Germinal center (tissue), 1 donor: ENCODE measurements around the gene ZMIZ1.
A peak's percentile ranks its signal among the peaks of the same experiment; 100 is the strongest.

ENCODE experiments used
- DNase-seq: peaks from one replicate; pipeline ENCODE4 v3.0.0; 2012; ENCODE audit warnings: mixed read lengths, low spot score

ZMIZ1 gene

DNA sequence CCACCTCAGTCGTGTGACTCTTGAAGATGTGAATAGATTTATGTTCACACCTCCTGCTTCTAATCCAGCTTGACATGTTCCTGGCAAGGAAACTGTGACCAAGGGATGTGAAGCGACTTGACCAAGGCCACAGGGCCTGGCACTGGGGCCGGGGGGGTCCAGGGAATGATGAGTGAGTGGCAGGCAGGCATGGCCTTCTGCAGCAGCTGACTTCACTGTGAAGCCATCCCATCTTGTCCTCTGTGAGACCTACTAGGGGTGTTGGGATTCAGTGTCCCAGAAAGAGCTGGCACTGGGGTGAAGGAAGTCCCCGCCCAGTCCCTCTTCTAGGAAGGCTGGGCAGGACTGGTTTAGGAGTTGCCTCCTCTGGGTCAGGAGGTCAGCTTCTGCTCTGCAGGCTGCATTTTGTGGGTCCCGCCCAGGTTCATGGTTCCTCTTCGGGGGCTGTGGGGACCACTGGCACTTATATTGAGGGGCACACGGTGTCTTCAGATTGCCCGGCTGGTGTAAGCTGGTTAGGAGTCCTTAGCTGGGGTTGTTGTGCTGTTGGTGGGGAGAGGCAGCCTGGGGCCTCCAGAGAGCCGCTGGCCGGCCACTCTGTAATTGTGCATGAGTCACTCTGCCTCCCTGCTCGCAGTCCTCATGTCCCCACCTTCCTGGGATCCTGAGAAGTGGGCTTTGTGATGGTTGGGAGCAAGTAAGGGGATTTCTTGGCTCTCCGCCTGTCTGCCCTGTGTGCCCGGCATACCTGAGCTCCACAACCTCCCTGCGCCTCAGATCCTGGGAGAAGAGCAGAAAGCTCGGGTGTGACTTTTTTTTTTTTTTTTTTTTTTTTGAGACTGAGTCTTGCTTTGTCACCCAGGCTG, 11.0 kb downstream of the ZMIZ1 start:
- no peak for DNase-seq

DNA sequence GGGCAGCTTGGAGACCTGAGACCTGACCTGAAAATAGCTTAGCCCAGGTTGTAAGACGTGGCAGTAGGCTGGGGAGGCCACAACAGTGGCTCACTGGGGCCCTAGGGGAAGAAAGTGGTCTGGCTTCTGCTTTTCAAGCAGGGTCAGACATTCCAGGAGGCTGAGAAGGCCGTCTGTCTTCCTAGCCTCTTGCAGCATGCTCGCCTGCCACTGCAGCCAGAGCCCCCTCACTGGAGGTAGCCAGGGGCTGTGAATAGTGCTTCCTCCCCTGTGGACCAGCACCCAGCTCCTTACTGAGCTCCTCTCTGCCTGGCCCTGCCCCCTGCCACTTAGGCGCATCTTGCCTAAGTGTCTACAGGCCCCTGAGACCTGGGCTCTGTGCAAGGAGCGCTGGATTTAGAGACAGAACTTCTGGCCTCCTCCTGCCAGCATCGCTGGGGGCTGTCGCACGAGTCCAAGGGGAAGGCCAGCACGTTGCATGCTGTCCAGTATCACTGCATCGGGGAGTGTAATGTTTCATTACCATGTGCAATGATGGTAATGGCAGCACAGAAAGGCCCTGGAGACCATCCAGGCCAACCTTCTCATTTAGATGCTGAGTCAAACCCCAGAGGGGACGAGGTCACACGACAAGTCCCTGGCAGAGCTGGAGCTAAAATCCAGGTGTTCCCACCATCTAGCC, 12.7 kb downstream of the ZMIZ1 start:
- DNase-seq, result no peak

DNA sequence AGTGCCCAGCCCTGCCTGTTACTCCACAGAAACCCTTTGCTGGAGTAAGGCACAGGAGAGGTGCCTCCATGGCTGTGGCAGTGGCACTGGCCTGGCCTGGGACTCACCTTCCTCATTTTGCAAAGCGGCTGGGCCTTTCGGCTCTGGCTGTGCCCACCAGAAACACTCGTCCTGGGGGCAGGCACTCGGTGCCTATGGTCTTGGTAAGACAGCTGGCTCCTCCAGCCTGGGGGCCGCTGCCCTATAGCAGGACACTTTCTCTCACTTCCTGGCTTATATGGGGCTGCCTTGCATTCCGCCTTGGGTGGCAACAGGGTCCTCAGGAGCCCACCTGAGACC, 13.2 kb downstream of the ZMIZ1 start:
- DNase-seq, result no peak

DNA sequence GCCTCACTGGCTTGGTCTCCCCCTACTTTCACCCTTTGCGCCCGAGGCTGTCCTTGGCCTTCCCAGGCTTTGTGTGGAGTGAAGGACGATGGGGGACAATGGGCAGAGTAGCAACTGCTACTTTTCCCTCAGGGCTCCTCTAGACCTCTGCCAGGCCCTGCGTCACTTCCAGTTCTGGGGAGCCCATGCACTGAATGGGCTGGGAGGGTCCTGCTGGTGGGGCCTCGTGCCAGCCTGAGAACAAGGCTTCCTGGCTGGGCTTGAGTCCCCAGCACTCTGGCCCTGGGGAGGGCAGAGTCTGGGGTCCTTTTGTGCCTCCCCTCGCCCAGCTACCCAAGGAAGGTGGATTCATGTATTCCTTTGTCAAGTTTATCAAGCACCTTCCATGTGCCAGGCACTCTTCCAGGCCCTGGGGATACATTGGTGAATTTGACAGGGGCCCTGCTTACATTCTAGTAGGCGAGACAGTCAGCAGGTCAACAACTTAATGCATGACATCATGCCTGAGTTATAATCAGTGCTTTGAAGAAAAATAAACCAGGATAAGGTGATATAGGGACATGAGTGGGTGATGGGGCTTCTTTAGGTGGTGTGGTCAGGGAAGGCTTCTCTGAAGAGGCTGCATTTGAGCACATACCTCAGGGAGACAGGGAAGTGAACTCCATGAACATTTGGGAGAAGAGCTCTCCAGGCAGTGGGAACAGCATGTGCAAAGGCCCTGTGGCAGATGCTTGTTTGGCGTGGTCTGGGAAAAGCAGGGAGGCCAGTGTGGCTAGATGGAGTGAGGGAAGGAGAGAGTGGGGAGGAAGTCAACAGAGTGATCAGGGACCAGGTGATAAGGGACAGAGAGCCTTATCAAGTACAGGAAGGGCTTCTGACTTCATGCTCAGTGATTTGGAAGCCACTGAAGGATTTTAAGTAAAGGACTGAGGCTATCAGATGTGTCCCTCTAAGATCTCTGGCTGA, 14.1 kb downstream of the ZMIZ1 start:
- no peak for DNase-seq

DNA sequence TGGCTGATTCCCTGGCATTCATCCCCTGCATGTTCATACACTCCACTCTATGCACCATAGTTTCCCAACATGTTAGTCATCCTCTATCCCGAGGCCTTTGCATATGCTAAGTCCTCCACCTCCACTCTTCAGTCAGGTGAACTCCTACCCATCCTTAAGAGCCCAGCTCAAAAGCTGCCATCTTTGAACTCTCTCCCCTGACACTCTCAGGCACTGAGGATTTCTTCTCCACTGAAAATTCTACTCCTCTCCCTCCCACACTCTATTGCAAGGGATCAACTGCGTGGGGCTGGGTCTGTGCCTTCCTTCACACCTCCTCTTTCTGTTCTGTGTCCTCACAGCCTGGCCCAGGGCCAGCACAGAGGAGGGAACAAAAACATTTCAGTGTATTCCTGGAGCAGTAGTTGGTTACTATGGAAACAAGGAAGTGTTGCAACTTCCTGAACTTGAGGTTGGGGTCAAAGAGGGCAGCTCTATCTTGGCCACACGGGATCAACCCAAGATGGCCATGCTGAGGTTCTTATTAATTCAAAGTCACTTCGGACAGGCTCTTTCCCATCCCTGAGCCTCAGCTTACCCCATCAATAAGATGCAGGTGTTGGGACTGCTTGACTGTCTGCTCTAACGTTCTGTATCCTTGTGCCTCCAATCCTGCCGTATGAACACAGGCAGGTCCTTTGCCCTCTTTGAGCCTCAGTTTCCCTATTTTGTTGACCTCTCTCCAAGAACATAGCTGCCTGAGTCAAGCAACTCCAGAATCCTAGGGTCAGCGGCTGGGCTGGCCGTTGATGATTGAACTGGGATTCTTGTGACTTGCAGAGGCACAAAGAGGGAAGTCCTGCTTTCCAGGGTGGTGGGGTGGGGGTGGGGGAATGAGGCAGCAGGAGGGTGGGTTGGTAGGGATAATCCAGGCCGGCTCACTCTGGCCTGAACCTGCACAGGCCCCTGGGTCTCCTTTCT, 15.5 kb downstream of the ZMIZ1 start:
- DNase-seq, result peak; percentile 56

DNA sequence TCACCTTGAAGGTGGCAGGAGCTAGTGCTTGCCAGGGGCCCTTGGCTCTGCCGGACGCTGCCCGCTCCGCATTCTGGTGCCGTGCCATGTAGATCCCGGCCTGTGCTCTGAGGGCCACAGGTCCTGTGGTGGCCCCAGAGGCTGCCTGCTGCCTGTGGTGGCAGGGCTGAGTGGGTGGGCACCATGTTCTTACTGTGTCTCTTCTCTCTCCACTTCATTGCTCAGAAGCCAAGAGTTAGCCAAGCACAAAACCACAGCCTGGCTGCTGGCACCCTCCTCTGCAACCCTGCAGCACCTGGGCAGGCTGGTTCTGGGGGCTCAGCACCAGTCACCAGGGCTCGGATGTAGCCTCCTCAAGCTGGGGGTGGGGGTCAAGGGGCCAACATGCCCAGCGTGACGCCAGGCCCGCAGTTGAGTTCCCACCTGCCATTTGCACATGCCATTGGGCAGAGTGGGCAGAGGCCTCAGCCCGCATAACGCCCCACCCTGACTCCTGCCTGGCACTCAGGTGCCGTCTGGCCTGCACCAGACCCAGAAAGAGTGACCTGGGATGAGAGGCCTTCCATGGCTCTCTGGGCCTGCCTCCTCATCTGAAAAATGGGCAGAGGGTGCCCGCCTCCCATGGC, 16.3 kb downstream of the ZMIZ1 start:
- DNase-seq, result peak; percentile 88

DNA sequence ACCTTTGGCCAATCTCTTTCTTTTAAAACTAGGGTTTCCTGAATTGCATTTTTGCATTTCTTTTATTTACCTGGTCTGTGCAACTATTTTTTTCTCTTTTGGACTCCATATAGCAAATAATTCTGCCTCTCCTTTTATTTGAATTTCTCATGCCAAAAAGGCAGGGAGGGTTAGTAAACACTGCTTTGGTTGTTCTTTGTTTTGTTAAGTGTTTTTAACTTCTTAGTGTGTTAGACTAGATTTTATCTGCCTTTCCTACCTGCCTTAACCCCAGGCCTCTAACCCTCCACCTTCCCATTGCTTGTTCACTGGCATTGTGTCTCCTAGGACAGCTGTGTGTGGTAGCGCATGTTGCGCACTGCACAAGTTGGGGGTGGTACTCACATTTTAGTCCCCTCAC, 18.1 kb downstream of the ZMIZ1 start:
- DNase-seq, result no peak

DNA sequence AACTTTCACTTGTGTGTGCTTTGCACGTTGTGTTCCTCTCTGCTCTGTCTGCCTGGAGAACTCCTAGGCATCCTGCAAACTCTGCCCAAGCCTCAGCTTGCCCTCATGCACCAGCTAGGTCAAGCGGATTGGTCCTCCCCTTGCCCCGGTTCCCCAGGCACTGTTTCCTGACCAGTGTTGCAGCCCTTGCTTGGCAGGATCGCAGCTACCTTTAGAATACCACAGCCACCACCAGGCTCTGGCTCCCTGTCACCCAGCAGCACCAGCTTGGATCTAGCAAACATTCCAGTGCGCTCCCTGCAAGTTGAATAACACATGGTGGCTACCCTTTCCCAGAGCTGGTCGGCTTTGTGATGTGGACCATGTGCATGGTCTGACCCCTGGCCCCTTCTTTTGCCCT, 19.0 kb downstream of the ZMIZ1 start:
- DNase-seq, result no peak

DNA sequence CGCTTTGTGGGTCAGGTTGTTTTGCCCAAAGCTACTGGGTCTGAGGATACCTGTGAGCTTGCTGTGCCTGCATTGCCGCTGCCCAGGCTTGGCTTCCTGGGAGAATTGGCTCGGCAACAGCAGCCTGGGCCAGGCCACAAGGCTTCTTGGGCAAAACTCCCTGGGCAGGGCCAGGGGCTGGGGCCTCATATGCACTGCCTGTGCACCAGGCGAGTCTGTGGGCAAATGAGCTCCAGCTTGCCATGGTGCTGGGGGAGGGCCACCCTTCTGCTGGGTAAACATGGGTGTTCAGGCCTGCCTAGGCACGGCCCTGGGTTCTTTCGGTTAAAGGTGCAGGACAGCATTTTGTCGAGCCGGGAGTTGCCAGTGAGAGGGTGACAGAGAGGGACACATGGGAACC, 19.4 kb downstream of the ZMIZ1 start:
- DNase-seq, result no peak

DNA sequence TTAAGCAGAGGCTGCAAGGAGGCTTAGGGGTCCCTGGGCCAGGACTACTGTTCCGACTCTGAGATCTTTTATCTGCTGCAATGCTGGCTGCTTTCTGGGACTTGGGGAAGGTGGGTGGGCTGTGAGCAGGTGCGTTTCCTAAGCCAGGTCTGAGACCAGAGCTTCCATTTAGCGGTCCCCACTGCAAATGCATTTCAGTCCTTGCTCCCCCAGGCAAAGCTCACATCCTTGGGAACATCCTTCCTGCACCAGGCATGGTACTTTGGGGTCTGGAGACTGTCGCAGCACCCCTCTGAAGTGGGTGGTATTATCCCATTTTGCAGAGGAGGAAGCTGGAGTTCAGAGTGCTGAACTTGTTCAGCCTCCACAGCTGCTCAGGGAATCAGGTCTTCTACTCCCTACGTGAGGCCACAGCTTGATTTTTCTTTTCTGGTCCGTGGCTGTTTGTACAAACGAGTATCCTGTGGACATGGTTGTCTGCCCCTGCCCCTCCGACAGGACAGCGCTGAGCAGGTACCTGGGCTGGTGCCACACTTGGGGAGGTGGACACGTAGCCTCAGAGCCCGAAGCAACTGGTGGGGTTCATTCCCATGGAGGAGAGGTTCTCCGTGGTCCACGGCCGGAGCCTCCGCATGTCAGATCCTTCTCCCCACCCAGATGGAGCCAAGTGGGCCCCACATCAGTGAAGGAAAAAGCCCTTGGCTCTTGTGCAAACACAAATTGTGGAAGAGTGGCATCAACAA, 20.0 kb downstream of the ZMIZ1 start:
- DNase-seq, result no peak

DNA sequence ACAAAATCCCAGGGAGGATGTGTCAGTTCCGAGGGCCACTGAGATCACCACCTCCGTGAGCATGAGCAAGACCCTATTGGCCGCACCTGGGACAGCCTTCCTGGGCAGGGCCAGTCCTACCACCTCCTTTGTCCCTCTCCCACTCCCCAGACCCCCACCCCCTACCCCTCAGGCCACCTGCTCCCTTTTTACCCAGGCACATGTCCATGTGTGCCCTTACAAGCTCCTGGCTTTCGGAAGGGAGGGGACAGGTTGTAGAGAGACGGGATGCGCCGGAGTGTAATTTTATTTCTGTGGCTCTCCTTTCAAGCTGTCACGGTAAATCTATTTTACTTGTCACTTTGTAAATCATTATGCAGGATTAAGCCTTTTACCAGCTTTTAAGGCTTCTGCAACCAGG, 20.9 kb downstream of the ZMIZ1 start:
- no peak for DNase-seq

DNA sequence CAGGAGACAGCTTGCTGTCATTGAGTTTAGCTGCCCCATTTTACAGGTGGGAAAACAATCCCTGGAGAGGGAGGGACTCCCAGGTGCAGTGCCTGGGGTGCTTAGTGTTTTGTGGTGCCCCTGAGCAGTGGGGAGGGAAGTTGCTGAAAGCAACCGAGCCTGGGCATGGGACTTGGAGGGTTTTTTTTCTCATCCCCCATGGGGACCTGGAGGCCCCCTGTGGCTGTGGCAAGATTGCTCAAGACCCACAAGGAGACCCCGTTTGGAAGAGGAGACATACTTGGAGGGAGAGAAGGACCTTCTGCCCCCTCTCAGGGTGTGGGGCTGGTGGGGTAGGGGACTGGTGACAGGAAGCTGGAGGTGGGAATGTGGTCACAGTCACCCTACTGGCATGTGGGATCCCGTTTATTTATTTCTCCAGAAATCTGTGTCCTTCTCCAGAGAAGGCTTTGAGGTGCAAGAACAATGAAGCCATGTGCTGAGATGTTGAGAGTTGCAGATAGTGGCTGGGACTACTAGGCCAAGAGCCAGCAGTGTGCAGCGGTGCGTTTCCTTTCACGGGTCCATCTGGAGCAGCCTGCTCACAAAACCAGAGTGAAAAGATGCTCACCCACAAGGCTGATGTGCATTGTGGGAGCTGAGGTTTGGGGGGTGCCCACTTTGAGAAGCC, 21.5 kb downstream of the ZMIZ1 start:
- DNase-seq, result no peak

DNA sequence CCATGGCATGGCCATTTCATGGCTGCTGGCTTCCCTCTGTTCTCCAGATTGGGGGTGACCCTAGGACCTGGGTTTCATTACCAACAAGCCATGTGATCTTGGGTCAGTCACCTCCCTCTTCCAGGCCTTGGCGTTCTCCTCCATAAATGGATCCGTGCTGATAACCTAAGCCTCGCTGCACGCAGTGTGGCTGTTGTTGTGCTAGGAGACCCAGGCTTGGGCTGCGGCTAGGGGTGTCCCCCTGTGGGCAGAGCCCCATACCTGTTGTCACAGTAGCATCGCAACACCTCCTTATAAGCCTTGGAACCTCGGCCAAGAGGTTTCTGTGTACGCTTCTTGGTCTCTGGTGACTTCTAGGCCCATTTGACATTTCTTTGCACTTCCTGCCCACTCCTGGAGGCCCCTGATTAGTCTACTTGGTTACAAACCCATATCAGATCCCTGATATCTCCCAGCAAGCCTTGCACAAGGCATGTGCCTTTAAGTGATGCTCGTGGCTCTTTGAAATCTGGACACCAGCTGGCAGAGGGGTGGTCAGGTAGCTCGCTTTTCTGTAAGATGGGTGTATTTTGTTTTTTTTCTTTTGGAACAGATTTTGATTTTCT, 23.6 kb downstream of the ZMIZ1 start:
- no peak for DNase-seq

DNA sequence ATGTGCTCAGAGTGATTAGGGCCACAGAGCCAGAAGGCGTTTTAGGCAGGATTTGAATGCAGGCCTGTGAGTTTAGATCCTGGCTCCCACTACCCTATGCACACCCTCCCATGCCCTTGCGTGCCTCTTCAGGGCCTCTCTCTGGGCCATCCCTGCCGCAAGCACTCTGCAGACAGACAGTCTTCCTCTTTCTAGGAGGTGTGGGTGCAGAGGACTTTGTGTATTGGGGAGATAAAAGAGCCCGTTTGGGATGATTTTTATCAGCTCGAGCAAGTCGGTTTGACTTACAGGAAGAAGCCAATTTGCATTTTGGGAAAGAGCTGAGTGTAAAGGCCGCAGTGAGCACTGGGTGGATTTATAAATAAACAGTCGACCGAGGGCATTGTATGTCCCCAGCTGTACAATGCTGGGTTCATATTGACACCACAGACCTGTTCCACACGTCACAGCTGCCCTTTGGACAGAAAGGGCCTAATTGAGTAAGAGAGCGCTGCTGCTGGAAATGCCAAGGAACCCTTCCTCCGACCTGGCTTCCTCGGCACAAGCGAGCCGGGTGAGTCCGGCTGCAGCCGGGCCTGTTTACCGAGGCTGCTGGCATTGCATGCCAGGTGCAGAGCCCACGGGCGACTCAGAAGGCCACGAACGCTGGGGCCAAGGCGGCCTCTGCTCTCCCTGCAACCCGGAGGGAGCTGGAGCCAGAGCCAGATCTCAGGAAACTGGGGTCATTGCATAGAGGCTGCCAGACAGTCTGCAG, 25.1 kb downstream of the ZMIZ1 start:
- peak; percentile 58 for DNase-seq

DNA sequence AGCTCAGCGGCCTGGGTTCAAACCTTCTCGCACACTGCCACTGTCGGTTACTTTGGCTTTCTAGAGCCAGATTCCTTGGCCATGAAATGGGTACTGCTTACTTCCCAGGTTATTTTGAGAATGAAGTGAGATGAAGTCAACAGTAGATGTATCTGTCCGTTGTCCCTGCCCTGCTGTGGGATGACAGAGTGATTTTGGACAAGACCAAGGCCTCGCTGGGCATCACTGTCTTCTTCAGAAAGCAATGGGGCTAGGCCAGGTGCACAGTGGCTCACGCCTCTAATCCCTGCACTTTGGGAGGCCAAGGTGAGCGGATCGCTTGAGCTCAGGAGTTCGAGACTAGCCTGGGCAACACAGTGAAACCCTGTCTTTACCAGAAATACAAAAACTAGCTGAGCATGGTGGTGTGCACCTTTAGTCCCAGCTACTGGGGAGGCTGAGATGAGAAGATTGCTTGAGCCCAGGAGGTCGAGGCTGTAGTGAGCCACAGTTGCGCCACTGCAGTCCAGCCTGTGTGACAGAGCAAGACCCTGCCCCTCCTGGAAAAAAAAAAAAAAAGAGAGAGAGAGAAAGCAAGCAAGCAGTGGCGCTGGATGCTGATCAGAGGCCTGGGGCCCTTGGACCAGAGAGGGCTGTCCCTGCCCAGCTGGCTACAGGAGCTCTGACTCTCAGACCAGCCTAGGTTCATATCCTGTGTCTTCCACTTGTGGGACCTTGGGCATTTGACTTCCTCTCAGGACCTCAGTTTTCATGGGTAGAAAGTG, 25.8 kb downstream of the ZMIZ1 start:
- DNase-seq, result no peak

DNA sequence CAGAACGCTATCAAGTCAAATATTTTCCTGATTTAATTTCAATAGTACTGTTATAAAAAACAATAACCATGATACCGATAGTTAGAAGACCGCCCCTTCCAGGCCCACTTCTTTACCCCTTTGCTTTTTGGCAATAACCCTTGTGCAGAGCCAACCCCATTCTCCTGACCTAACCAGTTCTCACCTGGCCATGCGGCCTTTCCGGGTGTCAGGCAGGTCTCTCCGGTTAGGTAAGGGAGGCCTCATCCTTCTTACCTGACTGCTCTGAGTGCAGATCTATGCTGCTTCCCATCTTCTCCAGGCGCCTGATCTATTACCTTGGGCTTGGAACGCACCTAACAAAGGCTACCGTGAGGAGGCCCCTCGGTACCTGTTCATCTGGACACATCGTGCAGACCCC, 26.6 kb downstream of the ZMIZ1 start:
- DNase-seq, result no peak

DNA sequence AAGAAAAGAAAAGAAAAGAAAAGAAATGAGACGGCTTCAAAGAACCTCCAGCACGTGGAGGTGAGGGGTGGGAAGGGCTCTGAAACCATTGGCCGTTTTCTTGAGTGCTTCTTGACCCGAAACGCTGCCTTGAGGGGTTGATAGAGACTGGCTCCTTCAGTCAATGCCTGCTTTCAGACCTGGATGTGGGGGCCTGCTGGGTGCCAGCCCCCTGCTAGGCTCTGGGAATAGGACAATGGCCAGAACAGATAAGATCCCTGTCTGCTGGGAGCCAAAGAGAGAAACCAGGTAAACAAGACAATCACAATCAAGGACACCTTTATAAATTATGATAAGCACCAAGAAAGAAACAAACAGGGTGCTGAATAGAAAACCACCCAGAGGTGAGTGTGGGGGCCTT, 27.7 kb downstream of the ZMIZ1 start:
- DNase-seq, result no peak
